NCI-H2107 treated with DMSO at 0.1 percent for 48 hours (cell line): ENCODE measurements around the gene ZNF610.
"Not testable (repeated sequence)": the region's sequence is repeated elsewhere in the genome, so short reads cannot be mapped to it uniquely, and the experiment has no call there.

ENCODE experiments used
- DNase-seq: peaks from one replicate; lab custom pipeline; 2025; ENCODE audit not compliant: unreplicated experiment; lab: John Stamatoyannopoulos, UW

The ZNF610 gene

GRCh38 chr19:52336117-52336790 lies at the start of gene ZNF610:
Gene ZNF610 (plus strand): TSS chr19:52336243. CDS start chr19:52349173, 12,930 bp downstream.
- peak; percentile 55 for DNase-seq

- DNase-seq: no peak
Observed at GRCh38 chr19:52286256-52286655, 49.8 kb upstream of the ZNF610 start.

- no peak for DNase-seq
Observed at GRCh38 chr19:52291781-52292180, 44.3 kb upstream of the ZNF610 start.

GRCh38 chr19:52292946-52293345 lies 43.1 kb upstream of the ZNF610 start:
- not testable (repeated sequence) for DNase-seq

- DNase-seq: no peak
Observed at GRCh38 chr19:52296400-52296772, 39.7 kb upstream of the ZNF610 start.

GRCh38 chr19:52296773-52297600 lies 39.1 kb upstream of the ZNF610 start, which contains the start of gene ZNF480:
Gene ZNF480 (plus strand): TSS chr19:52297169. CDS start chr19:52300413, 3,244 bp downstream.
- DNase-seq: peak; percentile 26

- no peak for DNase-seq
Observed at GRCh38 chr19:52297601-52298364, 38.3 kb upstream of the ZNF610 start.

- DNase-seq: no peak
Observed at GRCh38 chr19:52307275-52307674, 28.8 kb upstream of the ZNF610 start.

- no peak for DNase-seq
Observed at GRCh38 chr19:52322429-52322828, 13.6 kb upstream of the ZNF610 start.

- DNase-seq: no peak
Observed at GRCh38 chr19:52331757-52332156, 4.3 kb upstream of the ZNF610 start.

GRCh38 chr19:52335768-52336116 lies 301 bp upstream of the ZNF610 start:
- DNase-seq: no peak

GRCh38 chr19:52336791-52337381 lies 843 bp downstream of the ZNF610 start:
- no peak for DNase-seq

GRCh38 chr19:52339022-52339421 lies 3.0 kb downstream of the ZNF610 start:
- DNase-seq: not testable (repeated sequence)

- no peak for DNase-seq
Observed at GRCh38 chr19:52343548-52343947, 7.5 kb downstream of the ZNF610 start.

- DNase-seq: no peak
Observed at GRCh38 chr19:52345162-52345561, 9.1 kb downstream of the ZNF610 start.

GRCh38 chr19:52351512-52351911 lies 15.5 kb downstream of the ZNF610 start:
- no peak for DNase-seq

- DNase-seq: no peak
Observed at GRCh38 chr19:52366414-52366824, 30.4 kb downstream of the ZNF610 start.

- peak; percentile 3 for DNase-seq
Observed at GRCh38 chr19:52369559-52370340, 33.7 kb downstream of the ZNF610 start, which contains the start of gene ZNF880. Gene ZNF880 (plus strand): TSS chr19:52369923. CDS start chr19:52369966, 43 bp downstream.

- DNase-seq: no peak
Observed at GRCh38 chr19:52370341-52370710, 34.3 kb downstream of the ZNF610 start.

GRCh38 chr19:52391135-52391534 lies 55.1 kb downstream of the ZNF610 start:
- no peak for DNase-seq
